SK-N-SH (cell line): ENCODE results near the gene SYNGR1.
"Not testable (repeated sequence)": the region's sequence is repeated elsewhere in the genome, so short reads cannot be mapped to it uniquely, and the experiment has no call there.

Experiments
- CHD2 ChIP-seq: fragments of 150-350 bp; IDR thresholded peaks from 2 replicates; pipeline ENCODE4 v1.6.1; 2018; ENCODE audit warnings: low read length; ENCODE audit not compliant: partially characterized antibody
- EP300 ChIP-seq, 2 experiments: IDR thresholded peaks; 2 replicates each; pipeline versions ENCODE4 v1.4.0 to v1.6.1; 2012; ENCODE audit warnings: borderline replicate concordance in 1 of 2, low read depth in 1 of 2, low read length in 1 of 2
- EZH2phosphoT487 ChIP-seq: fragments of 200-600 bp; sonication (generic); IDR thresholded peaks from 2 replicates; pipeline ENCODE4 v1.6.1; 2017; ENCODE audit warnings: low read depth, mixed run types, mild to moderate bottlenecking, antibody characterized with exemption, moderate library complexity, borderline replicate concordance
- FOXJ3 ChIP-seq: sonication (generic); formaldehyde crosslinking; IDR thresholded peaks from 2 replicates; pipeline ENCODE4 v1.5.1; 2020; ENCODE audit warnings: mild to moderate bottlenecking, missing genetic modification reagents
- FOXM1 ChIP-seq: IDR thresholded peaks from 2 replicates; pipeline ENCODE4 v1.4.0; 2012; ENCODE audit warnings: low read depth, mild to moderate bottlenecking
- GABPA ChIP-seq: IDR thresholded peaks from 2 replicates; pipeline ENCODE4 v1.4.0; 2012; ENCODE audit warnings: low read depth, mild to moderate bottlenecking
- JUND ChIP-seq: IDR thresholded peaks from 2 replicates; pipeline ENCODE4 v1.4.0; 2012
- MAX ChIP-seq: IDR thresholded peaks from 2 replicates; pipeline ENCODE4 v1.4.0; 2012; ENCODE audit warnings: low read depth
- POLR2AphosphoS5 ChIP-seq: IDR thresholded peaks from 2 replicates; pipeline ENCODE4 v1.6.1; 2012; ENCODE audit warnings: low read depth, low read length
- SMC3 ChIP-seq: IDR thresholded peaks from 2 replicates; pipeline ENCODE4 v1.6.1; 2012; ENCODE audit warnings: low read depth, low read length, improper control_type of control experiment
- TCF12 ChIP-seq: IDR thresholded peaks from 2 replicates; pipeline ENCODE4 v1.4.0; 2012
- TF ChIP-seq, protein P1 (sequence below): fragments of 200-600 bp; sonication (generic); IDR thresholded peaks from 2 replicates; pipeline ENCODE4 v1.6.1; 2017; ENCODE audit warnings: antibody characterized with exemption, mild to moderate bottlenecking, moderate library complexity
- TF ChIP-seq, protein P2 (sequence below): IDR thresholded peaks from 2 replicates; pipeline ENCODE4 v1.6.1; 2012; ENCODE audit warnings: mild to moderate bottlenecking, low read depth, low read length, moderate library complexity

DNA sequence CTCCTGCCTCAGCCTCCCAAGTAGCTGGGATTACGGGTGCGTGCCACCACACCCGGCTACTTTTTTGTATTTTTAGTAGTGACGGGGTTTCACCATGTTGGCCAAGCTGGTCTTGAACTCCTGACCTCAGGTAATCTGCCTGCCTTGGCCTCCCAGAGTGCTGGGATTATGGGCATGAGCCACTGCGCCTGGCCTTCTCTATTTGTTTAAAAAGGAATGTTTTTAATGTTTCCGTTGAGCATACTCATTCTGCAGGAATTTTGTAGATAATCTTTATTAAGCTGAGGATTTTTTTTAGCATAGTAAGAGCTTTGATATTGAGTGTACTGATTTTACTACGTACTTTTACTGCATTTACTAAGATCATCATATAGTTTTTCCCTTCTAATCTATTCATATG is 10.0 kb upstream of the SYNGR1 start:
- TF ChIP-seq, protein P1, sequence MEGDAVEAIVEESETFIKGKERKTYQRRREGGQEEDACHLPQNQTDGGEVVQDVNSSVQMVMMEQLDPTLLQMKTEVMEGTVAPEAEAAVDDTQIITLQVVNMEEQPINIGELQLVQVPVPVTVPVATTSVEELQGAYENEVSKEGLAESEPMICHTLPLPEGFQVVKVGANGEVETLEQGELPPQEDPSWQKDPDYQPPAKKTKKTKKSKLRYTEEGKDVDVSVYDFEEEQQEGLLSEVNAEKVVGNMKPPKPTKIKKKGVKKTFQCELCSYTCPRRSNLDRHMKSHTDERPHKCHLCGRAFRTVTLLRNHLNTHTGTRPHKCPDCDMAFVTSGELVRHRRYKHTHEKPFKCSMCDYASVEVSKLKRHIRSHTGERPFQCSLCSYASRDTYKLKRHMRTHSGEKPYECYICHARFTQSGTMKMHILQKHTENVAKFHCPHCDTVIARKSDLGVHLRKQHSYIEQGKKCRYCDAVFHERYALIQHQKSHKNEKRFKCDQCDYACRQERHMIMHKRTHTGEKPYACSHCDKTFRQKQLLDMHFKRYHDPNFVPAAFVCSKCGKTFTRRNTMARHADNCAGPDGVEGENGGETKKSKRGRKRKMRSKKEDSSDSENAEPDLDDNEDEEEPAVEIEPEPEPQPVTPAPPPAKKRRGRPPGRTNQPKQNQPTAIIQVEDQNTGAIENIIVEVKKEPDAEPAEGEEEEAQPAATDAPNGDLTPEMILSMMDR, result not testable (repeated sequence)
- TF ChIP-seq FOXJ3; MAX; FOXM1; TCF12; GABPA; SMC3; EZH2phosphoT487; EP300 (IDR thresholded peaks at IDR 0.05; ENCODE audit: borderline replicate concordance in 1 of 2, low read depth in 1 of 2, low read length in 1 of 2); JUND; CHD2; POLR2AphosphoS5: not testable (repeated sequence)
- TF ChIP-seq, protein P2, sequence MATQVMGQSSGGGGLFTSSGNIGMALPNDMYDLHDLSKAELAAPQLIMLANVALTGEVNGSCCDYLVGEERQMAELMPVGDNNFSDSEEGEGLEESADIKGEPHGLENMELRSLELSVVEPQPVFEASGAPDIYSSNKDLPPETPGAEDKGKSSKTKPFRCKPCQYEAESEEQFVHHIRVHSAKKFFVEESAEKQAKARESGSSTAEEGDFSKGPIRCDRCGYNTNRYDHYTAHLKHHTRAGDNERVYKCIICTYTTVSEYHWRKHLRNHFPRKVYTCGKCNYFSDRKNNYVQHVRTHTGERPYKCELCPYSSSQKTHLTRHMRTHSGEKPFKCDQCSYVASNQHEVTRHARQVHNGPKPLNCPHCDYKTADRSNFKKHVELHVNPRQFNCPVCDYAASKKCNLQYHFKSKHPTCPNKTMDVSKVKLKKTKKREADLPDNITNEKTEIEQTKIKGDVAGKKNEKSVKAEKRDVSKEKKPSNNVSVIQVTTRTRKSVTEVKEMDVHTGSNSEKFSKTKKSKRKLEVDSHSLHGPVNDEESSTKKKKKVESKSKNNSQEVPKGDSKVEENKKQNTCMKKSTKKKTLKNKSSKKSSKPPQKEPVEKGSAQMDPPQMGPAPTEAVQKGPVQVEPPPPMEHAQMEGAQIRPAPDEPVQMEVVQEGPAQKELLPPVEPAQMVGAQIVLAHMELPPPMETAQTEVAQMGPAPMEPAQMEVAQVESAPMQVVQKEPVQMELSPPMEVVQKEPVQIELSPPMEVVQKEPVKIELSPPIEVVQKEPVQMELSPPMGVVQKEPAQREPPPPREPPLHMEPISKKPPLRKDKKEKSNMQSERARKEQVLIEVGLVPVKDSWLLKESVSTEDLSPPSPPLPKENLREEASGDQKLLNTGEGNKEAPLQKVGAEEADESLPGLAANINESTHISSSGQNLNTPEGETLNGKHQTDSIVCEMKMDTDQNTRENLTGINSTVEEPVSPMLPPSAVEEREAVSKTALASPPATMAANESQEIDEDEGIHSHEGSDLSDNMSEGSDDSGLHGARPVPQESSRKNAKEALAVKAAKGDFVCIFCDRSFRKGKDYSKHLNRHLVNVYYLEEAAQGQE, result not testable (repeated sequence)
